Measurements from ENCODE around the gene SLC6A6. TPM values are rescaled to one million over a fixed set of nuclear protein-coding genes. Genes with fewer than 3 reads are reported as not detected.

The SLC6A6 gene
- polyA plus RNA-seq, 1 donor (not counting 4 experiments of a cell fraction or from before 2014, with no cell fraction given), result 8.3 TPM

DNA sequence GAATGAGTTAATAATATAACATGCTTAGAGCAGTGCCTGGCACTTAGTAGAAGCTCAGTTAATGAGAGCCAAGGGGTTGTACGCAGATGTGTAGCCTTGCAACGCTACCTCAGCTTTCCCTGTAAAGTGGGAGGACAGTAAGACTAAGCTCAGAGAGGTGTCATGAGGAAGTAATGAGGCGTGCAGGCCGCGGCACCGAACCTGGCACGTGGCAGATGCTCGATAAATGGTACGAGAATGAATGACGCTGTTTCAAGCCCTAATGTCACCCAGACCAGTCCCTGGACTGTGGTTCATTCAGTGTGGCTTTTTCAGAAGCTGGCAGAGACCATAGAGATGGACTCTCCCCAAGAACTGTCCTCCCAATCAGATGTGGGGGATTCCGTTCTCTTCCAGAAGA lies 116.5 kb downstream of the SLC6A6 start:
- TF ChIP-seq EZH2 (IDR thresholded peaks at IDR 0.05; ENCODE audit: low read length), result no peak
- TF ChIP-seq, protein P1, sequence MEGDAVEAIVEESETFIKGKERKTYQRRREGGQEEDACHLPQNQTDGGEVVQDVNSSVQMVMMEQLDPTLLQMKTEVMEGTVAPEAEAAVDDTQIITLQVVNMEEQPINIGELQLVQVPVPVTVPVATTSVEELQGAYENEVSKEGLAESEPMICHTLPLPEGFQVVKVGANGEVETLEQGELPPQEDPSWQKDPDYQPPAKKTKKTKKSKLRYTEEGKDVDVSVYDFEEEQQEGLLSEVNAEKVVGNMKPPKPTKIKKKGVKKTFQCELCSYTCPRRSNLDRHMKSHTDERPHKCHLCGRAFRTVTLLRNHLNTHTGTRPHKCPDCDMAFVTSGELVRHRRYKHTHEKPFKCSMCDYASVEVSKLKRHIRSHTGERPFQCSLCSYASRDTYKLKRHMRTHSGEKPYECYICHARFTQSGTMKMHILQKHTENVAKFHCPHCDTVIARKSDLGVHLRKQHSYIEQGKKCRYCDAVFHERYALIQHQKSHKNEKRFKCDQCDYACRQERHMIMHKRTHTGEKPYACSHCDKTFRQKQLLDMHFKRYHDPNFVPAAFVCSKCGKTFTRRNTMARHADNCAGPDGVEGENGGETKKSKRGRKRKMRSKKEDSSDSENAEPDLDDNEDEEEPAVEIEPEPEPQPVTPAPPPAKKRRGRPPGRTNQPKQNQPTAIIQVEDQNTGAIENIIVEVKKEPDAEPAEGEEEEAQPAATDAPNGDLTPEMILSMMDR (optimal IDR thresholded peaks at IDR 0.05 in 1 of 3, IDR thresholded peaks at IDR 0.05 in 1 of 3, conservative IDR thresholded peaks at IDR 0.05 in 1 of 3; ENCODE audit: extremely low read depth in 1 of 3, insufficient read depth in 2 of 3, low read length in 3 of 3), result no peak
- DNase-seq (ENCODE audit: low read depth, low spot score) (no peak), FAIRE-seq (no peak)
- Histone ChIP-seq H3K4me3 (ENCODE audit: control insufficient read depth in 2 of 3, extremely low read depth in 1 of 3, insufficient read depth in 2 of 3, low read depth in 1 of 3, low read length in 3 of 3) (no peak overlapping the region), H3K36me3 (ENCODE audit: control insufficient read depth in 2 of 2, extremely low read depth in 1 of 2, insufficient read depth in 2 of 2, low read length in 2 of 2) (no peaks in the 10 kb centered on the region), H3K27ac (ENCODE audit: control insufficient read depth, insufficient read depth, low read length) (no peak overlapping the region), H3K79me2 (ENCODE audit: control insufficient read depth, insufficient read depth, low read length) (no peaks in the 10 kb centered on the region), H3K9me1 (ENCODE audit: control insufficient read depth, extremely low read depth, insufficient read depth, low read length) (no peaks in the 10 kb centered on the region), H3K27me3 (ENCODE audit: control insufficient read depth, extremely low read depth, insufficient read depth, low read length) (peaks cover 4% of the 10 kb centered on the region), H3K9me3 (ENCODE audit: control insufficient read depth, low read depth, low read length) (no peaks in the 10 kb centered on the region), H3K4me2 (ENCODE audit: control insufficient read depth, extremely low read depth, insufficient read depth, low read depth, low read length) (no peak overlapping the region), H3K9ac (ENCODE audit: control insufficient read depth, extremely low read depth, insufficient read depth, low read length) (no peak overlapping the region), H4K20me1 (ENCODE audit: control insufficient read depth, extremely low read depth, insufficient read depth, low read length) (peaks cover 4% of the 10 kb centered on the region), H2AFZ (ENCODE audit: control insufficient read depth, low read length) (no peak overlapping the region), H3K4me1 (ENCODE audit: control insufficient read depth, extremely low read depth, insufficient read depth, low read length) (no peaks in the 10 kb centered on the region)
- dilution Hi-C loops (cut with MboI; ENCODE audit: extremely low pct_ligation_motif_present, low sequenced_read_pairs), result no loop called here

DNA sequence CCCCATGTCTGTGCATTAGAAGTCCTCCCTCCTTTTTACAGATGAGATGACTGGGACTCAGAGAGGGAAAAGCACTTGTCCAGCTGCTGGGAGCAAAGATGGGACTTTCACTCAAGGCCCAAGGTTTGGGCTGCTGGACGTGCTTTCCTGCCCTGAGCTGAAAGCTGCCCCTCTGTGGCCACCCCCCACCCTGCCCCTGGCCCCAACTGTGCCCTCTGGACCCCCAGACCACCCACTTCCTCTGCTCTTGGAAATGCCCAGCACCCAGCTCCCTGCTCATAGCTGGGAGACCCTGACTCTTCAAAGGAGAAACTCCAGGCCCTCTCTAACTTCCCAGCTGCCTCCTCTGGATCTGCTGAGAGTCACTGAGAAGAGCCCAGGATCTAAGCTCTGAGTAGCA lies 117.0 kb downstream of the SLC6A6 start:
- no peaks in the 10 kb centered on the region for H3K4me1 ChIP-seq (ENCODE audit: control insufficient read depth, extremely low read depth, insufficient read depth, low read length)
- no peak overlapping the region for H3K27ac ChIP-seq (ENCODE audit: control insufficient read depth, insufficient read depth, low read length)
- no peaks in the 10 kb centered on the region for H3K9me1 ChIP-seq (ENCODE audit: control insufficient read depth, extremely low read depth, insufficient read depth, low read length)
- TF ChIP-seq EZH2 (IDR thresholded peaks at IDR 0.05; ENCODE audit: low read length), result no peak
- TF ChIP-seq, protein P1 (optimal IDR thresholded peaks at IDR 0.05 in 1 of 3, IDR thresholded peaks at IDR 0.05 in 1 of 3, conservative IDR thresholded peaks at IDR 0.05 in 1 of 3; ENCODE audit: extremely low read depth in 1 of 3, insufficient read depth in 2 of 3, low read length in 3 of 3), result no peak
- no peaks in the 10 kb centered on the region for H3K79me2 ChIP-seq (ENCODE audit: control insufficient read depth, insufficient read depth, low read length)
- peaks cover 4% of the 10 kb centered on the region for H4K20me1 ChIP-seq (ENCODE audit: control insufficient read depth, extremely low read depth, insufficient read depth, low read length)
- H3K4me2 ChIP-seq (ENCODE audit: control insufficient read depth, extremely low read depth, insufficient read depth, low read depth, low read length), result no peak overlapping the region
- H2AFZ ChIP-seq (ENCODE audit: control insufficient read depth, low read length), result no peak overlapping the region
- H3K4me3 ChIP-seq (ENCODE audit: control insufficient read depth in 2 of 3, extremely low read depth in 1 of 3, insufficient read depth in 2 of 3, low read depth in 1 of 3, low read length in 3 of 3), result no peak overlapping the region
- DNase-seq (ENCODE audit: low read depth, low spot score) (no peak), FAIRE-seq (no peak)
- dilution Hi-C loops (cut with MboI; ENCODE audit: extremely low pct_ligation_motif_present, low sequenced_read_pairs), result no loop called here
- H3K9me3 ChIP-seq (ENCODE audit: control insufficient read depth, low read depth, low read length), result no peaks in the 10 kb centered on the region
- no peak overlapping the region for H3K9ac ChIP-seq (ENCODE audit: control insufficient read depth, extremely low read depth, insufficient read depth, low read length)
- H3K36me3 ChIP-seq (ENCODE audit: control insufficient read depth in 2 of 2, extremely low read depth in 1 of 2, insufficient read depth in 2 of 2, low read length in 2 of 2), result no peaks in the 10 kb centered on the region
- H3K27me3 ChIP-seq (ENCODE audit: control insufficient read depth, extremely low read depth, insufficient read depth, low read length), result peaks cover 4% of the 10 kb centered on the region
